GM06990 (cell line): ENCODE data around the gene ADAM10.

Source experiments
- DNase-seq: peaks from one replicate; pipeline ENCODE4 v3.0.0-alpha.2; 2011; ENCODE audit not compliant: insufficient read length; ENCODE audit errors: extremely low read depth
- H3K27me3 ChIP-seq: replicated peaks from 2 replicates; pipeline ENCODE4 v1.6.0; 2011; ENCODE audit warnings: low read length; ENCODE audit not compliant: control insufficient read depth, insufficient read depth
- H3K36me3 ChIP-seq: 2 replicates; pipeline ENCODE4 v1.5.1; 2011; ENCODE audit warnings: low read length; ENCODE audit not compliant: control insufficient read depth, insufficient read depth
- H3K4me3 ChIP-seq: replicated peaks from 2 replicates; pipeline ENCODE4 v1.5.1; 2011; ENCODE audit warnings: low read depth, mild to moderate bottlenecking, control low read depth, low read length
- CTCF ChIP-seq: IDR thresholded peaks from 2 replicates; pipeline ENCODE4 v1.5.1; 2011; ENCODE audit warnings: low read length, control low read depth, mild to moderate bottlenecking, inconsistent platforms; ENCODE audit not compliant: insufficient read depth, poor library complexity, severe bottlenecking

ADAM10 gene

GRCh38 chr15:58583171-58583908 is 166.2 kb downstream of the ADAM10 start:
- no peak for DNase-seq
- Histone ChIP-seq H3K4me3 (no peak overlapping the region), H3K27me3 (no peaks in the 10 kb centered on the region), H3K36me3 (no peaks in the 10 kb centered on the region)
- TF ChIP-seq CTCF: no peak

DNA sequence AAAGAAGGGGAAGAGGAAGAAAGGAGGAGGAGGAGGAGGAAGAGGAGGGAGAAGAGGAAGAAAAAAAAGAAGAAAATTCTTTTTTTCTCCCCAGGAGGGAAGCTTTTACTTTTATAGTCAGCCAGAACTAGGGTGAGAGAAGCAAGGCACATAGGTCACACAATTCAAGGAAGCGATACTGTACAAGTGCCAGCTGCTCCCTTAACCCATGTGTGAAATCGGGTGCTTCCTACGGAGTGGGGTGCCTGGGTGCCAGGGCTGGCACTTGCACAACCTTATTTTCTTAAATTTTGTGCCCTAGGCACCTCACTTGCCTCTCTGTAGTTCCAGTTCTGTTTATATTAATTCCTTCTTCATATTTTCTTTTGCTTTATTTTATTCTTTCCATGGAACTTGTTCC is 167.3 kb downstream of the ADAM10 start:
- no peak for DNase-seq
- Histone ChIP-seq H3K27me3 (no peaks in the 10 kb centered on the region), H3K4me3 (no peak overlapping the region), H3K36me3 (no peaks in the 10 kb centered on the region)
- TF ChIP-seq CTCF: no peak

DNA sequence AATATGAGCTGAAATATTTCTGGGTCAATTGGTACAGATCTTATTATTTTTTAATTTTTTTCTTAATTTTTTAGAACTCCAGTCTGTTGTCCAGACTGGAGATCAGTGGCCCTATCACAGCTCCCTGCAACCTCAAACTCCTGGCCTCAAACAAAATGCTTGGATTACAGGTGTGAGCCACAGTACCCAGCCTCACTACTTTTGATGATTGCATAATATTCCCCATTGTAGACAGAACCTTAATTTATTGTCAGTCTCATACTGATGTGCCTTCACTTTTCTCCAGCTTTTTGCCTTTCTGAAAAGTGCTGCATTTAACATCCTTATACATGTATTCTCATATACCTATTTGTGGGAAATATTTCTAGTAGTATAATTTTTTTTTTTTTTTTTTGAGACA is 172.8 kb downstream of the ADAM10 start:
- no peak for DNase-seq
- Histone ChIP-seq H3K36me3 (no peaks in the 10 kb centered on the region), H3K4me3 (no peak overlapping the region), H3K27me3 (no peaks in the 10 kb centered on the region)
- TF ChIP-seq CTCF: no peak

DNA sequence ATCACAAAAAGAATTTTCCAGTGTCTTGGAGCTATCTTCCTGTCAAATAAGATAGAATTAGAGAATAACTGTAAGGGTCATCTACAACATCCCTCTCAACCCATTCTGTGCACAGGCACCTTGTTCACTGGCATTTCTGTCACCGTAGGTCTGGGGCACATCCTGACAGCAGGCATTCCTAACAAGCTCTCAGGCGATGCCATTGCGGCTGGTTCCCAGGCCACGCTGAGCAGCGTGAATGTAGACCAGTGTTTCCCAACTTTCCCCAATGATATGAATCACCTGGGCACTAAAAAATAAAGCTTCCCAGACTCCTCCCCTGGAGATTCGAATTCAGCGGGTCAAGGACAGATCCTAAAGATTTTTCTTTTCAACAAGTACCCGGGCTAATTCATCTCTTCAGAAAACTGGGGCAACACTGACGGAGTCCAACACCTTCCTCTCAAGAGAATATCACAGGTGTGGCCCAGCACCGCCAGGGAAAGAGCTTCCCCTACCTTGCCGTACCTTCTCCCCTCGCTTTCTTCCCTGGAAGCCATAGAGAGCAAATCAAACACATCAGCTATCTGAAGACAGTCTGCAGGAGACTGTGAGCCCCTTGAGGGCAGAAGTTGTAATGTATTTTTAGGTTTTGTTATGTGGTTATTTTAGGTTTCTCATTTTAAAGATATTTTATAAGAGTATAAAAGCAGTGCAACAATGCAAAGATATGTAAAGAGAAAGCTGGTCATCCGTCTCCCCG is 174.3 kb downstream of the ADAM10 start:
- H3K4me3 ChIP-seq: no peak overlapping the region
- no peaks in the 10 kb centered on the region for H3K27me3 ChIP-seq
- no peaks in the 10 kb centered on the region for H3K36me3 ChIP-seq
- no peak for DNase-seq
- TF ChIP-seq CTCF: no peak

GRCh38 chr15:58574631-58575030 is 174.9 kb downstream of the ADAM10 start:
- Histone ChIP-seq H3K36me3 (no peaks in the 10 kb centered on the region), H3K4me3 (no peak overlapping the region), H3K27me3 (no peaks in the 10 kb centered on the region)
- TF ChIP-seq CTCF: no peak
- no peak for DNase-seq
